GM12892 (cell line): ENCODE measurements around the gene IQGAP2.

Experiments
- DNase-seq: peaks from one replicate; pipeline ENCODE4 v3.0.0; 2011; ENCODE audit not compliant: insufficient read length
- FAIRE-seq: peaks from 2 replicates; lab custom pipeline; 2011; peaks lifted over from hg19 to GRCh38; lab: Jason Lieb, UNC
- POLR2A ChIP-seq: IDR thresholded peaks from 2 replicates; pipeline ENCODE4 v1.6.1; 2011; ENCODE audit warnings: low read depth, low read length, control low read depth
- POLR2AphosphoS5 ChIP-seq: IDR thresholded peaks from 2 replicates; pipeline ENCODE4 v1.6.1; 2011; ENCODE audit warnings: low read depth, low read length, control low read depth
- TAF1 ChIP-seq: IDR thresholded peaks from 2 replicates; pipeline ENCODE4 v1.6.1; 2011; ENCODE audit warnings: low read depth, mild to moderate bottlenecking, control low read depth, low read length, borderline replicate concordance

IQGAP2 gene

GRCh38 chr5:76620166-76620565, 217.1 kb downstream of the IQGAP2 start:
- no peak for FAIRE-seq
- DNase-seq = no peak
- TF ChIP-seq TAF1 = no peak

- no peak for DNase-seq
- TF ChIP-seq TAF1 (no peak), POLR2A (no peak), POLR2AphosphoS5 (no peak)
- FAIRE-seq = no peak
Measured at GRCh38 chr5:76622076-76622475, 219.0 kb downstream of the IQGAP2 start.

GRCh38 chr5:76622973-76623596, 220.0 kb downstream of the IQGAP2 start, which contains the start of gene F2RL2:
F2RL2 (minus strand) TSS chr5:76623403; CDS start chr5:76623230, 173 bp downstream.
- no peak for TF ChIP-seq TAF1
- TF ChIP-seq POLR2AphosphoS5 = no peak
- TF ChIP-seq POLR2A = no peak
- DNase-seq (no peak), FAIRE-seq (no peak)

GRCh38 chr5:76625087-76625815, 222.2 kb downstream of the IQGAP2 start:
- TF ChIP-seq TAF1 = no peak
- TF ChIP-seq POLR2AphosphoS5 = no peak
- TF ChIP-seq POLR2A = no peak
- DNase-seq (no peak), FAIRE-seq (no peak)

- no peak for DNase-seq
- FAIRE-seq = no peak
- no peak for TF ChIP-seq POLR2AphosphoS5
Measured at GRCh38 chr5:76626738-76627137, 223.7 kb downstream of the IQGAP2 start.

- FAIRE-seq (no peak), DNase-seq (no peak)
- TF ChIP-seq POLR2A = no peak
- no peak for TF ChIP-seq TAF1
- no peak for TF ChIP-seq POLR2AphosphoS5
Measured at GRCh38 chr5:76634661-76635060, 231.6 kb downstream of the IQGAP2 start.

GRCh38 chr5:76637490-76637889, 234.4 kb downstream of the IQGAP2 start:
- DNase-seq (no peak), FAIRE-seq (no peak)
- no peak for TF ChIP-seq POLR2AphosphoS5

- FAIRE-seq (peak; percentile 33), DNase-seq (no peak)
- no peak for TF ChIP-seq TAF1
- TF ChIP-seq POLR2AphosphoS5 = no peak
- no peak for TF ChIP-seq POLR2A
Measured at GRCh38 chr5:76638479-76638878, 235.4 kb downstream of the IQGAP2 start.

GRCh38 chr5:76641514-76642120, 238.5 kb downstream of the IQGAP2 start:
- FAIRE-seq (peak; percentile 87), DNase-seq (no peak)
- TF ChIP-seq POLR2AphosphoS5 (no peak), POLR2A (no peak), TAF1 (no peak)

- DNase-seq = no peak
- no peak for TF ChIP-seq TAF1
- TF ChIP-seq POLR2A = no peak
- TF ChIP-seq POLR2AphosphoS5 = no peak
- no peak for FAIRE-seq
Measured at GRCh38 chr5:76642390-76643040, 239.4 kb downstream of the IQGAP2 start.

GRCh38 chr5:76643371-76643770, 240.3 kb downstream of the IQGAP2 start:
- FAIRE-seq (no peak), DNase-seq (no peak)
- no peak for TF ChIP-seq TAF1
- TF ChIP-seq POLR2A = no peak
- TF ChIP-seq POLR2AphosphoS5 = no peak

- FAIRE-seq (no peak), DNase-seq (no peak)
Measured at GRCh38 chr5:76649140-76649539, 246.1 kb downstream of the IQGAP2 start.

GRCh38 chr5:76652809-76653414, 249.8 kb downstream of the IQGAP2 start:
- no peak for FAIRE-seq
- TF ChIP-seq TAF1 (no peak), POLR2AphosphoS5 (no peak)
- no peak for DNase-seq

More at GRCh38 chr5:76649140-76649539, 246.1 kb downstream of the IQGAP2 start:
- TF ChIP-seq POLR2AphosphoS5 = no peak
- TF ChIP-seq TAF1 = no peak
- TF ChIP-seq POLR2A = no peak
